ENCODE results near the gene PSMB1.

Gene PSMB1

GRCh38 chr6:170552765-170553533 lies at the start of gene PSMB1:
Gene PSMB1 (minus strand): TSS chr6:170553307. CDS start chr6:170553242, 65 bp downstream.
- DNase-seq (ENCODE audit: low read depth in 1 of 2, low spot score in 1 of 2): peak; percentile 41 to 67

GRCh38 chr6:170597278-170597677 lies 44.2 kb upstream of the PSMB1 start:
- no peak for DNase-seq (ENCODE audit: low read depth in 1 of 2, low spot score in 1 of 2)

GRCh38 chr6:170596426-170596825 lies 43.3 kb upstream of the PSMB1 start:
- DNase-seq (ENCODE audit: low read depth in 1 of 2, low spot score in 1 of 2): no peak

- DNase-seq (ENCODE audit: low read depth in 1 of 2, low spot score in 1 of 2): no peak
Observed at GRCh38 chr6:170590725-170591124, 37.6 kb upstream of the PSMB1 start.

- DNase-seq (ENCODE audit: low read depth in 1 of 2, low spot score in 1 of 2): no peak
Observed at GRCh38 chr6:170584954-170585498, 31.9 kb upstream of the PSMB1 start.

- peak; percentile 81 to 86 for DNase-seq (ENCODE audit: low read depth in 1 of 2, low spot score in 1 of 2)
Observed at GRCh38 chr6:170584181-170584953, 31.3 kb upstream of the PSMB1 start, which contains the start of gene PDCD2. Gene PDCD2 (minus strand): TSS chr6:170584637. CDS start chr6:170584581, 56 bp downstream.

GRCh38 chr6:170583756-170584180 lies 30.7 kb upstream of the PSMB1 start:
- DNase-seq (ENCODE audit: low read depth in 1 of 2, low spot score in 1 of 2): no peak

- DNase-seq (ENCODE audit: low read depth in 1 of 2, low spot score in 1 of 2): no peak
Observed at GRCh38 chr6:170578909-170579308, 25.8 kb upstream of the PSMB1 start.

- DNase-seq (ENCODE audit: low read depth in 1 of 2, low spot score in 1 of 2): no peak
Observed at GRCh38 chr6:170575250-170575649, 22.1 kb upstream of the PSMB1 start.

GRCh38 chr6:170572704-170573466 lies 19.8 kb upstream of the PSMB1 start:
- no peak for DNase-seq (ENCODE audit: low read depth in 1 of 2, low spot score in 1 of 2)

- no peak for DNase-seq (ENCODE audit: low read depth in 1 of 2, low spot score in 1 of 2)
Observed at GRCh38 chr6:170564936-170565530, 11.9 kb upstream of the PSMB1 start.

- DNase-seq (ENCODE audit: low read depth in 1 of 2, low spot score in 1 of 2): no peak
Observed at GRCh38 chr6:170561555-170561954, 8.4 kb upstream of the PSMB1 start.

GRCh38 chr6:170555305-170555704 lies 2.2 kb upstream of the PSMB1 start:
- DNase-seq (ENCODE audit: low read depth in 1 of 2, low spot score in 1 of 2): no peak

GRCh38 chr6:170554796-170555137 lies 1.7 kb upstream of the PSMB1 start:
- no peak for DNase-seq (ENCODE audit: low read depth in 1 of 2, low spot score in 1 of 2)

GRCh38 chr6:170554013-170554795 lies 1.1 kb upstream of the PSMB1 start, which contains the start of gene TBP:
Gene TBP (plus strand): TSS chr6:170554369. CDS start chr6:170557030, 2,661 bp downstream.
- DNase-seq (ENCODE audit: low read depth in 1 of 2, low spot score in 1 of 2): peak; percentile 89 to 91

GRCh38 chr6:170553534-170554012 lies 466 bp upstream of the PSMB1 start:
- DNase-seq (ENCODE audit: low read depth in 1 of 2, low spot score in 1 of 2): peak in 1 of 2 donors; percentile 3

- DNase-seq (ENCODE audit: low read depth in 1 of 2, low spot score in 1 of 2): no peak
Observed at GRCh38 chr6:170545405-170545804, 7.7 kb downstream of the PSMB1 start.

- DNase-seq (ENCODE audit: low read depth in 1 of 2, low spot score in 1 of 2): no peak
Observed at GRCh38 chr6:170542031-170542719, 10.9 kb downstream of the PSMB1 start.

GRCh38 chr6:170537329-170537728 lies 15.8 kb downstream of the PSMB1 start:
- DNase-seq (ENCODE audit: low read depth in 1 of 2, low spot score in 1 of 2): no peak
